Vagina (tissue), 2 donors: ENCODE data around the gene CD248.

Experiments used
- POLR2A ChIP-seq, 2 donors: fragments of 450-650 bp; IDR thresholded peaks; one replicate each; pipeline ENCODE4 v1.6.1; 2017; ENCODE audit warnings: antibody characterized with exemption in 2 of 2, mild to moderate bottlenecking in 2 of 2, moderate library complexity in 2 of 2
- POLR2AphosphoS5 ChIP-seq, 2 donors: sonication (generic); formaldehyde crosslinking; IDR thresholded peaks; one replicate each; pipeline ENCODE4 v1.9.0; 2017; ENCODE audit warnings: antibody characterized with exemption in 2 of 2, mild to moderate bottlenecking in 2 of 2, low read depth in 1 of 2; ENCODE audit not compliant: insufficient read depth in 1 of 2
- TF ChIP-seq, protein P1 (sequence below), 3 experiments: fragments of 450-650 bp in 2 of 3; fragments of 200-600 bp in 1 of 3; sonication (generic) in 1 of 3; IDR thresholded peaks; one replicate each; pipeline ENCODE4 v1.5.1; 2017 to 2019; ENCODE audit warnings: antibody characterized with exemption in 3 of 3, mild to moderate bottlenecking in 2 of 3, moderate library complexity in 2 of 3

DNA sequence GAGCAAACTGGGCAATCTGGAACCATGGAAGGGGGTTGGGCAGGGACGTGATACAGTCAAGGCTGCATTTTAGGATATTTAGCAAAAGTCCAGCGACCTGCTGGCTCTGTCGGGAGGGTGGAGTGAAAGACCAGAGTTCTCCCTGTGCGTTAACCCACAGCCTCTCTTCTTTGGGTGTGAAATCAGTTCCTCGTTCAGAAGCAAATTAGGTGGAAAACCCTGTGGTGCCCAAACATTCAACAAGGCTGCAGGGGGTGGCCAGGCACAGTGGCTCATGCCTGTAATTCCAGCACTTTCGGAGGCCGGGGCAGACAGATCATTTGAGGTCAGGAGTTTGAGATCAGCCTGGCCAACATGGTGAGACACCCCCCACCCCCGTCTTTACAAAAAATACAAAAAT, 19.2 kb downstream of the CD248 start:
- TF ChIP-seq POLR2AphosphoS5 (IDR thresholded peaks at IDR 0.05; ENCODE audit: insufficient read depth in 1 of 2, low read depth in 1 of 2) (no peak), POLR2A (IDR thresholded peaks at IDR 0.05) (no peak)
- TF ChIP-seq, protein P1, sequence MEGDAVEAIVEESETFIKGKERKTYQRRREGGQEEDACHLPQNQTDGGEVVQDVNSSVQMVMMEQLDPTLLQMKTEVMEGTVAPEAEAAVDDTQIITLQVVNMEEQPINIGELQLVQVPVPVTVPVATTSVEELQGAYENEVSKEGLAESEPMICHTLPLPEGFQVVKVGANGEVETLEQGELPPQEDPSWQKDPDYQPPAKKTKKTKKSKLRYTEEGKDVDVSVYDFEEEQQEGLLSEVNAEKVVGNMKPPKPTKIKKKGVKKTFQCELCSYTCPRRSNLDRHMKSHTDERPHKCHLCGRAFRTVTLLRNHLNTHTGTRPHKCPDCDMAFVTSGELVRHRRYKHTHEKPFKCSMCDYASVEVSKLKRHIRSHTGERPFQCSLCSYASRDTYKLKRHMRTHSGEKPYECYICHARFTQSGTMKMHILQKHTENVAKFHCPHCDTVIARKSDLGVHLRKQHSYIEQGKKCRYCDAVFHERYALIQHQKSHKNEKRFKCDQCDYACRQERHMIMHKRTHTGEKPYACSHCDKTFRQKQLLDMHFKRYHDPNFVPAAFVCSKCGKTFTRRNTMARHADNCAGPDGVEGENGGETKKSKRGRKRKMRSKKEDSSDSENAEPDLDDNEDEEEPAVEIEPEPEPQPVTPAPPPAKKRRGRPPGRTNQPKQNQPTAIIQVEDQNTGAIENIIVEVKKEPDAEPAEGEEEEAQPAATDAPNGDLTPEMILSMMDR (IDR thresholded peaks at IDR 0.05): no peak
